Pericardium fibroblast (primary cell): Measurements from ENCODE around the gene MAL. TPM values are rescaled to one million over a fixed set of nuclear protein-coding genes. Genes with fewer than 3 reads are reported as not detected.

Source experiments
- total RNA-seq: library from RNA; depleted of rRNA; stranded (reverse); fragments of >200 nt; gene quantifications from 2 replicates; pipeline ENCODE4 v1.2.3, GENCODE V29; 2015

Gene MAL
- not detected in 2 replicates for total RNA-seq

GRCh38 chr2:95025406-95026319 lies at the start of gene MAL:
Gene MAL, plus strand, starts transcription at chr2:95025708. Its CDS starts 85 bp downstream, at chr2:95025793.

Other genes starting within 250 kb of the MAL start
- gene TEKT4, start 154.3 kb upstream of the MAL start, total RNA-seq, result not detected in 2 replicates
- 34.5 and 35.1 TPM in 2 replicates for gene MRPS5, start 96.1 kb downstream of the MAL start, total RNA-seq
- gene ZNF514, start 134.1 kb downstream of the MAL start, total RNA-seq, result 4.3 and 6.8 TPM in 2 replicates
- gene ZNF2, start 140.1 kb downstream of the MAL start, total RNA-seq, result 6.0 and 7.2 TPM in 2 replicates
- gene ZNF892, start 181.8 kb downstream of the MAL start, total RNA-seq, result 1.9 and 2.8 TPM in 2 replicates
- gene PROM2, start 248.7 kb downstream of the MAL start, total RNA-seq, result 0.09 and 0.12 TPM in 2 replicates